ENCODE data around the gene CLIP4. TPM values are rescaled to one million over a fixed set of nuclear protein-coding genes. Genes with fewer than 3 reads are reported as not detected.
A peak's percentile ranks its signal among the peaks of the same experiment; 100 is the strongest.

CLIP4 gene, protein sequence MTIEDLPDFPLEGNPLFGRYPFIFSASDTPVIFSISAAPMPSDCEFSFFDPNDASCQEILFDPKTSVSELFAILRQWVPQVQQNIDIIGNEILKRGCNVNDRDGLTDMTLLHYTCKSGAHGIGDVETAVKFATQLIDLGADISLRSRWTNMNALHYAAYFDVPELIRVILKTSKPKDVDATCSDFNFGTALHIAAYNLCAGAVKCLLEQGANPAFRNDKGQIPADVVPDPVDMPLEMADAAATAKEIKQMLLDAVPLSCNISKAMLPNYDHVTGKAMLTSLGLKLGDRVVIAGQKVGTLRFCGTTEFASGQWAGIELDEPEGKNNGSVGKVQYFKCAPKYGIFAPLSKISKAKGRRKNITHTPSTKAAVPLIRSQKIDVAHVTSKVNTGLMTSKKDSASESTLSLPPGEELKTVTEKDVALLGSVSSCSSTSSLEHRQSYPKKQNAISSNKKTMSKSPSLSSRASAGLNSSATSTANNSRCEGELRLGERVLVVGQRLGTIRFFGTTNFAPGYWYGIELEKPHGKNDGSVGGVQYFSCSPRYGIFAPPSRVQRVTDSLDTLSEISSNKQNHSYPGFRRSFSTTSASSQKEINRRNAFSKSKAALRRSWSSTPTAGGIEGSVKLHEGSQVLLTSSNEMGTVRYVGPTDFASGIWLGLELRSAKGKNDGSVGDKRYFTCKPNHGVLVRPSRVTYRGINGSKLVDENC
- 0.21 to 0.62 TPM (median 0.39 TPM) in 3 replicates for total RNA-seq (2021)
- percentile 11 among the genes with signal in this experiment for Bru-seq, nascent RNA
- long read RNA-seq, experiment 1: 0 reads
- long read RNA-seq, experiment 2: 0 reads
- long read RNA-seq, experiment 3: 0 reads

DNA sequence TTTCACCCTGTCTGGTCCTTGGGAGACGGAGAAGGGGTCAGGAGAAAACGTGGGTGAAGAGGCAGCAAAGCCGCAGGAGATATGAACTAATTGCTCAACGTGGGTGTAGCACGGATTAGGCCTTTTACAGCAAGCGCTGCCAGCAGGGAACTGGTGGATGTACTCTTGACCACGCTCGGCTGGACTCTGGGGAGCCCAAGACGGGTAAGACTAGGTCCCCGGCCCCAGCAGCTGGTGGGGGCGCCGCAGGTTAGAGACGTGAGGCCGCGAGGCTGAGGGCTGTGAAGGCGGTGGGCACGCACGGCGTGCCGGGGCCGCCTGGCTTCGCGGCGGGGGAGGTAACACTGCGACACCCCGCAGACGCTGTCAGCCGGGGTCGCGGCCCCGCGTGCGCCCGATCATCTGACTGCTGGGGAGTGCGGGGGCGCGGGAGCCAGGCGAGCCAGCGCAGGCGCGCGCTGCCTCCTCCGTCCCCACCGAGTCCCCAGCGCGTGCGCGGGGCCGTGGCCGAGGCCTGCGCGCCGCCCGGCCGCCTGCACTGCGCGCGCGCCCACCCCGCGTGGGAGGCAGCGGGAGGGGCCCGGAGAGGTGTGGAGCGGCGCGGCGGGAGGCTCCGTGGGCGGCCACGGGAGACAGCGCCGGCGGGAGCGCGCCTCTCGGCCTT lies at the start of gene CLIP4:
Gene CLIP4 (plus strand): TSS at position 470 of the 664 bp plus-strand sequence. CDS start 5,974 bp downstream, outside the sequence.
- ChIA-PET CTCF (no interaction called here), POLR2A (no interaction called here)
- ATAC-seq (peak; percentile 76), DNase-seq (ENCODE audit: low spot score) (peak; percentile 35)
- no peak for TF ChIP-seq ZNF281 (CRISPR knock-in tag; IDR thresholded peaks at IDR 0.05)
- no peak for TF ChIP-seq MYBL2 (CRISPR knock-in tag; IDR thresholded peaks at IDR 0.05)
- no peak for TF ChIP-seq ZNF219 (CRISPR knock-in tag; IDR thresholded peaks at IDR 0.05; ENCODE audit: borderline replicate concordance)
- no peak for TF ChIP-seq ARID4B (CRISPR knock-in tag; IDR thresholded peaks at IDR 0.05; ENCODE audit: borderline replicate concordance)
- TF ChIP-seq, protein P1, sequence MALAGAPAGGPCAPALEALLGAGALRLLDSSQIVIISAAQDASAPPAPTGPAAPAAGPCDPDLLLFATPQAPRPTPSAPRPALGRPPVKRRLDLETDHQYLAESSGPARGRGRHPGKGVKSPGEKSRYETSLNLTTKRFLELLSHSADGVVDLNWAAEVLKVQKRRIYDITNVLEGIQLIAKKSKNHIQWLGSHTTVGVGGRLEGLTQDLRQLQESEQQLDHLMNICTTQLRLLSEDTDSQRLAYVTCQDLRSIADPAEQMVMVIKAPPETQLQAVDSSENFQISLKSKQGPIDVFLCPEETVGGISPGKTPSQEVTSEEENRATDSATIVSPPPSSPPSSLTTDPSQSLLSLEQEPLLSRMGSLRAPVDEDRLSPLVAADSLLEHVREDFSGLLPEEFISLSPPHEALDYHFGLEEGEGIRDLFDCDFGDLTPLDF (CRISPR knock-in tag; IDR thresholded peaks at IDR 0.05): no peak
- Mint-ChIP-seq H3K36me3 (no peaks in the 10 kb centered on the region; the same call in 1 of the 2 replicates), H3K4me3 (peak within 1 kb of the TSS; percentile 79), H3K27ac (no peak within 1 kb of the TSS), H3K9me3 (no peaks in the 10 kb centered on the region), H3K27me3 (ENCODE audit: low read depth) (peaks cover 63% of the 10 kb centered on the region), H3K4me1 (peaks cover 6% of the 10 kb centered on the region; the same call in 1 of the 2 replicates)

DNA sequence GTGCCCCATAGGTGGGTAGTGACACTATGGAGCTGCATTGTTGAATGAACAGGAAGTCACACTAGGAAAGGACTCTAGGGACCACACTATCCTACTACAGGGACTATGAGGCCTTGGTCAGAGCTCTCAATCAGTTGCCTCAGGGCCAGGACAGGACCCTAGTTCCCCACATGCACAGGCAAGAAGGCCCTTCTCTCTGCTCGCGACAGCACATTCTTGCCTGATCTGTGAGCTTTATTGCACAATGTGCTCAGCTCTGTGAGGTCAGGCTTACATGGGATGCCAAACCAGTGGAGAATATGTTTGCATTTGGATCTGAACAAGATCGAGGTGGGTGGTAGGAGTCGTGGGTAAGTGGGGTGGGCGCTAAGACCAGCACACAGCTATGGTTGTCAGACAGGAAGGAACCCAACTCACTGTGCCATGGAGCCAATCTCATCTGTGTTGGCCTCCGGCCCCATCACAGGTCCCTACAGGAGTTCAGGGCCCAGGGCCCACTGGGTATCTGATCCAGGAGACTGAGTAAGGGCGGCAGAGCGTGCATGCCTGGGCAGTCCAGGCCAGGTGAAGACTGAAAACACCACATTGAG lies 48.8 kb upstream of the CLIP4 start:
- Mint-ChIP-seq H3K4me1 (peaks cover 15% of the 10 kb centered on the region), H3K36me3 (no peaks in the 10 kb centered on the region), H3K27ac (no peak overlapping the region), H3K4me3 (no peak overlapping the region), H3K27me3 (ENCODE audit: low read depth) (no peaks in the 10 kb centered on the region), H3K9me3 (no peaks in the 10 kb centered on the region)
- POLR2A ChIA-PET: no interaction called here
- ATAC-seq: no peak
- no peak for DNase-seq (ENCODE audit: low spot score)
- CTCF ChIA-PET: no interaction called here
- TF ChIP-seq ZNF232 (CRISPR knock-in tag; IDR thresholded peaks at IDR 0.05) (no peak), E2F4 (CRISPR knock-in tag; IDR thresholded peaks at IDR 0.05; ENCODE audit: borderline replicate concordance, low read depth) (no peak), HMGA2 (CRISPR knock-in tag; IDR thresholded peaks at IDR 0.05) (no peak), SOX15 (CRISPR knock-in tag; IDR thresholded peaks at IDR 0.05) (no peak), ZBTB43 (CRISPR knock-in tag; IDR thresholded peaks at IDR 0.05) (no peak), ZNF263 (CRISPR knock-in tag; IDR thresholded peaks at IDR 0.05; ENCODE audit: low read depth) (no peak)
- TF ChIP-seq, protein P2, sequence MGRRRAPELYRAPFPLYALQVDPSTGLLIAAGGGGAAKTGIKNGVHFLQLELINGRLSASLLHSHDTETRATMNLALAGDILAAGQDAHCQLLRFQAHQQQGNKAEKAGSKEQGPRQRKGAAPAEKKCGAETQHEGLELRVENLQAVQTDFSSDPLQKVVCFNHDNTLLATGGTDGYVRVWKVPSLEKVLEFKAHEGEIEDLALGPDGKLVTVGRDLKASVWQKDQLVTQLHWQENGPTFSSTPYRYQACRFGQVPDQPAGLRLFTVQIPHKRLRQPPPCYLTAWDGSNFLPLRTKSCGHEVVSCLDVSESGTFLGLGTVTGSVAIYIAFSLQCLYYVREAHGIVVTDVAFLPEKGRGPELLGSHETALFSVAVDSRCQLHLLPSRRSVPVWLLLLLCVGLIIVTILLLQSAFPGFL (CRISPR knock-in tag; IDR thresholded peaks at IDR 0.05; ENCODE audit: borderline replicate concordance): no peak
- TF ChIP-seq, protein P3, sequence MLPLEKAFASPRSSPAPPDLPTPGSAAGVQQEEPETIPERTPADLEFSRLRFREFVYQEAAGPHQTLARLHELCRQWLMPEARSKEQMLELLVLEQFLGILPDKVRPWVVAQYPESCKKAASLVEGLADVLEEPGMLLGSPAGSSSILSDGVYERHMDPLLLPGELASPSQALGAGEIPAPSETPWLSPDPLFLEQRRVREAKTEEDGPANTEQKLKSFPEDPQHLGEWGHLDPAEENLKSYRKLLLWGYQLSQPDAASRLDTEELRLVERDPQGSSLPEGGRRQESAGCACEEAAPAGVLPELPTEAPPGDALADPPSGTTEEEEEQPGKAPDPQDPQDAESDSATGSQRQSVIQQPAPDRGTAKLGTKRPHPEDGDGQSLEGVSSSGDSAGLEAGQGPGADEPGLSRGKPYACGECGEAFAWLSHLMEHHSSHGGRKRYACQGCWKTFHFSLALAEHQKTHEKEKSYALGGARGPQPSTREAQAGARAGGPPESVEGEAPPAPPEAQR (CRISPR knock-in tag; IDR thresholded peaks at IDR 0.05): no peak
- TF ChIP-seq, protein P4, sequence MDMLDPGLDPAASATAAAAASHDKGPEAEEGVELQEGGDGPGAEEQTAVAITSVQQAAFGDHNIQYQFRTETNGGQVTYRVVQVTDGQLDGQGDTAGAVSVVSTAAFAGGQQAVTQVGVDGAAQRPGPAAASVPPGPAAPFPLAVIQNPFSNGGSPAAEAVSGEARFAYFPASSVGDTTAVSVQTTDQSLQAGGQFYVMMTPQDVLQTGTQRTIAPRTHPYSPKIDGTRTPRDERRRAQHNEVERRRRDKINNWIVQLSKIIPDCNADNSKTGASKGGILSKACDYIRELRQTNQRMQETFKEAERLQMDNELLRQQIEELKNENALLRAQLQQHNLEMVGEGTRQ (CRISPR knock-in tag; IDR thresholded peaks at IDR 0.05): no peak
